GM21619 (cell line): ENCODE measurements around the gene ARAP1.

Experiments
- ATAC-seq: cut with Tn5 transposase; IDR thresholded peaks from one replicate; pipeline ENCODE4 v1.9.1; 2021; ENCODE audit not compliant: unreplicated experiment

The ARAP1 gene

GRCh38 chr11:72668629-72669347 is 83.4 kb downstream of the ARAP1 start:
- ATAC-seq = peak; percentile 78

- ATAC-seq = no peak
Observed at GRCh38 chr11:72665911-72666472, 86.2 kb downstream of the ARAP1 start.

- no peak for ATAC-seq
Observed at GRCh38 chr11:72662036-72662435, 90.2 kb downstream of the ARAP1 start.

GRCh38 chr11:72661486-72661885 is 90.7 kb downstream of the ARAP1 start:
- ATAC-seq = no peak

GRCh38 chr11:72658989-72659640 is 93.1 kb downstream of the ARAP1 start:
- ATAC-seq = no peak

GRCh38 chr11:72657411-72658100 is 94.7 kb downstream of the ARAP1 start:
- no peak for ATAC-seq

- no peak for ATAC-seq
Observed at GRCh38 chr11:72655896-72656464, 96.2 kb downstream of the ARAP1 start.

- ATAC-seq = no peak
Observed at GRCh38 chr11:72655014-72655413, 97.2 kb downstream of the ARAP1 start.

GRCh38 chr11:72653649-72654048 is 98.6 kb downstream of the ARAP1 start:
- ATAC-seq = no peak

- ATAC-seq = no peak
Observed at GRCh38 chr11:72652873-72653630, 99.2 kb downstream of the ARAP1 start.

- no peak for ATAC-seq
Observed at GRCh38 chr11:72652133-72652532, 100.1 kb downstream of the ARAP1 start.

GRCh38 chr11:72649215-72649976 is 102.8 kb downstream of the ARAP1 start:
- no peak for ATAC-seq

- ATAC-seq = no peak
Observed at GRCh38 chr11:72648384-72649136, 103.6 kb downstream of the ARAP1 start.

GRCh38 chr11:72647882-72648281 is 104.3 kb downstream of the ARAP1 start:
- ATAC-seq = no peak

GRCh38 chr11:72646472-72646871 is 105.7 kb downstream of the ARAP1 start:
- ATAC-seq = no peak

GRCh38 chr11:72646024-72646423 is 106.2 kb downstream of the ARAP1 start:
- ATAC-seq = no peak

GRCh38 chr11:72643547-72643946 is 108.7 kb downstream of the ARAP1 start:
- ATAC-seq = no peak

GRCh38 chr11:72642884-72643522 is 109.2 kb downstream of the ARAP1 start:
- ATAC-seq = peak; percentile 56
